Bronchial epithelial cell (primary cell): ENCODE data around the gene GNG13. TPM values are rescaled to one million over a fixed set of nuclear protein-coding genes. Genes with fewer than 3 reads are reported as not detected.

ENCODE experiments used
- DNase-seq: peaks from one replicate; pipeline ENCODE4 v3.0.0-alpha.2; 2010; ENCODE audit warnings: low read depth
- FAIRE-seq: peaks from 2 replicates; lab custom pipeline; 2011; peaks lifted over from hg19 to GRCh38; lab: Jason Lieb, UNC
- H3K27me3 ChIP-seq: 2 replicates; pipeline ENCODE4 v1.5.1; 2011; ENCODE audit warnings: low read length; ENCODE audit not compliant: control insufficient read depth, insufficient read depth
- H3K36me3 ChIP-seq: 2 replicates; pipeline ENCODE4 v1.5.1; 2011; ENCODE audit warnings: low read length; ENCODE audit not compliant: control insufficient read depth, insufficient read depth
- H3K4me3 ChIP-seq: 2 replicates; pipeline ENCODE4 v1.5.1; 2011; ENCODE audit warnings: mild to moderate bottlenecking, low read depth, low read length, control low read depth
- total RNA-seq: library from RNA; depleted of rRNA; stranded (reverse); fragments of >200 nt; gene quantifications from 2 replicates; pipeline ENCODE4 v1.2.1, GENCODE V29; 2014
- TF ChIP-seq, protein P1 (sequence below): IDR thresholded peaks from 2 replicates; pipeline ENCODE4 v1.5.1; 2011; ENCODE audit warnings: mild to moderate bottlenecking, moderate library complexity, low read length, control low read depth, inconsistent platforms; ENCODE audit not compliant: insufficient read depth, severe bottlenecking

Gene GNG13
- total RNA-seq, 1 donor from 2014 or later, result not detected

DNA sequence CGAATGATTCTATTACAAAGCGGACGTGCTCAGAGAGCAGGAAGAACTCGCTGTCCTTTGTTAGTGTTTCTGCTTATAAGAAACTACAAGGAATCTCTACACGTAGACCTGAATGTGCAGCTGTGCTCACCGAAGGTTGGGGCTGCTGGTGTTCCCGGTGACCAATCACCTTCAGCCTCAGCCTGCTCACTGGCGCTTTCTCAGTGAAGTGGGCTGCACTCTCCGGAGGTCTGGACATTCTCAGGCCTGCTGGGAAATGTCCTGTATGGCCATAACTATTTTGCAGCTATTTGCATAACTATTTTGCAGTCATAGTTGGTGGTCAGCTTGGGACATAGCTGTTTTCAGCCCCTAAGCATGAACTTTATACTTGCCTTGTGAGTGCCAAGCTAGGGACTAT lies 50.0 kb downstream of the GNG13 start:
- Histone ChIP-seq H3K4me3 (no peak overlapping the region), H3K36me3 (no peaks in the 10 kb centered on the region), H3K27me3 (peaks cover 4% of the 10 kb centered on the region)
- FAIRE-seq, result peak; percentile 60
- TF ChIP-seq, protein P1, sequence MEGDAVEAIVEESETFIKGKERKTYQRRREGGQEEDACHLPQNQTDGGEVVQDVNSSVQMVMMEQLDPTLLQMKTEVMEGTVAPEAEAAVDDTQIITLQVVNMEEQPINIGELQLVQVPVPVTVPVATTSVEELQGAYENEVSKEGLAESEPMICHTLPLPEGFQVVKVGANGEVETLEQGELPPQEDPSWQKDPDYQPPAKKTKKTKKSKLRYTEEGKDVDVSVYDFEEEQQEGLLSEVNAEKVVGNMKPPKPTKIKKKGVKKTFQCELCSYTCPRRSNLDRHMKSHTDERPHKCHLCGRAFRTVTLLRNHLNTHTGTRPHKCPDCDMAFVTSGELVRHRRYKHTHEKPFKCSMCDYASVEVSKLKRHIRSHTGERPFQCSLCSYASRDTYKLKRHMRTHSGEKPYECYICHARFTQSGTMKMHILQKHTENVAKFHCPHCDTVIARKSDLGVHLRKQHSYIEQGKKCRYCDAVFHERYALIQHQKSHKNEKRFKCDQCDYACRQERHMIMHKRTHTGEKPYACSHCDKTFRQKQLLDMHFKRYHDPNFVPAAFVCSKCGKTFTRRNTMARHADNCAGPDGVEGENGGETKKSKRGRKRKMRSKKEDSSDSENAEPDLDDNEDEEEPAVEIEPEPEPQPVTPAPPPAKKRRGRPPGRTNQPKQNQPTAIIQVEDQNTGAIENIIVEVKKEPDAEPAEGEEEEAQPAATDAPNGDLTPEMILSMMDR, result no peak
- DNase-seq, result no peak

DNA sequence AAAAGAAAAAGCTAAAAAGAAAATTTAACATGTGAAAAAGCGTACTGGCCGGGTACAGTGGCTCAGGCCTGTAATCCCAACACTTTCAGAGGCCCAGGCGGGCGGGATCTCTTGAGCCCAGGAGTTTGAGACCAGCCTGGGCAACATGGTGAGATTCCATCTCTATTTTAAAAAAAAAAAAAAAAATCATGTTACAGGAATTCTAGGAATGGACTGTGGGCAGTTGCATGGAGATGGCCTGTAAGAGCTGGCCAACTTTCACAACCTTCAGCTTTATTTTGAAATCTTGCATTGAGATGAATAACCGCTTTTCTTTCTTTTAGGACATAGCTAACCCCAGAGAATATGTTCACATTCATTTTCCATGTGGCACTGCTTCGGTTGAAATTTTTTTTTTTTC lies 51.5 kb downstream of the GNG13 start:
- H3K4me3 ChIP-seq, result no peak overlapping the region
- DNase-seq (no peak), FAIRE-seq (no peak)
- TF ChIP-seq, protein P1, result no peak
- peaks cover 4% of the 10 kb centered on the region for H3K27me3 ChIP-seq
- H3K36me3 ChIP-seq, result no peaks in the 10 kb centered on the region

Other genes starting within 250 kb of the GNG13 start
- gene PRR35, start 240.3 kb downstream of the GNG13 start, total RNA-seq, result not detected in 2 replicates
- gene NHLRC4, start 233.7 kb downstream of the GNG13 start, total RNA-seq, result under 0.01 TPM in 2 replicates
- gene PIGQ, start 230.8 kb downstream of the GNG13 start, total RNA-seq, result 17.2 and 17.9 TPM in 2 replicates
- gene RAB40C, start 210.7 kb downstream of the GNG13 start, total RNA-seq, result 10.8 and 16.8 TPM in 2 replicates
- 0.13 TPM in 1 of 2 replicates, not detected in the other for gene WFIKKN1, start 169.7 kb downstream of the GNG13 start, total RNA-seq
- 50.8 and 55.3 TPM in 2 replicates for gene METTL26, start 164.4 kb downstream of the GNG13 start, total RNA-seq
- gene MCRIP2, start 158.9 kb downstream of the GNG13 start, total RNA-seq, result 30.2 and 45.0 TPM in 2 replicates
- 4.2 and 7.2 TPM in 2 replicates for gene WDR90, start 151.4 kb downstream of the GNG13 start, total RNA-seq
- 44.5 and 52.4 TPM in 2 replicates for gene RHOT2, start 132.6 kb downstream of the GNG13 start, total RNA-seq
- 9.2 and 14.0 TPM in 2 replicates for gene RHBDL1, start 125.1 kb downstream of the GNG13 start, total RNA-seq
- 159 and 204 TPM in 2 replicates for gene STUB1, start 120.3 kb downstream of the GNG13 start, total RNA-seq
- gene JMJD8, start 116.4 kb downstream of the GNG13 start, total RNA-seq, result 15.9 and 16.8 TPM in 2 replicates
- gene WDR24, start 110.3 kb downstream of the GNG13 start, total RNA-seq, result 3.4 and 4.0 TPM in 2 replicates
- 0.53 and 0.64 TPM in 2 replicates for gene FBXL16, start 94.9 kb downstream of the GNG13 start, total RNA-seq
- gene METRN, start 85.6 kb downstream of the GNG13 start, total RNA-seq, result 63.7 and 143 TPM in 2 replicates
- gene ANTKMT, start 79.6 kb downstream of the GNG13 start, total RNA-seq, result 23.3 and 35.0 TPM in 2 replicates
- 0.90 and 1.6 TPM in 2 replicates for gene CCDC78, start 74.3 kb downstream of the GNG13 start, total RNA-seq
- 25.2 and 33.2 TPM in 2 replicates for gene HAGHL, start 73.6 kb downstream of the GNG13 start, total RNA-seq
- gene CIAO3, start 59.7 kb downstream of the GNG13 start, total RNA-seq, result 33.2 and 43.1 TPM in 2 replicates
- 2.6 and 4.5 TPM in 2 replicates for gene MSLN, start 40.0 kb downstream of the GNG13 start, total RNA-seq
- gene RPUSD1, start 12.4 kb downstream of the GNG13 start, total RNA-seq, result 20.9 and 27.4 TPM in 2 replicates
- gene CHTF18, start 12.1 kb downstream of the GNG13 start, total RNA-seq, result 1.6 and 2.8 TPM in 2 replicates
- 2.1 and 2.6 TPM in 2 replicates for gene LMF1, start 170.2 kb upstream of the GNG13 start, total RNA-seq
- gene SOX8, start 181.0 kb upstream of the GNG13 start, total RNA-seq, result under 0.01 TPM in 2 replicates